HUDEP-2 (cell line): ENCODE results near the gene SNAI1.
A peak's percentile ranks its signal among the peaks of the same experiment; 100 is the strongest.
"Not testable (repeated sequence)": the region's sequence is repeated elsewhere in the genome, so short reads cannot be mapped to it uniquely, and the experiment has no call there.

Experiments
- DNase-seq, 76 experiments: peaks; one replicate each; lab custom pipeline; 2025; ENCODE audit not compliant: unreplicated experiment in 76 of 76; lab: John Stamatoyannopoulos, UW

Gene SNAI1

DNA sequence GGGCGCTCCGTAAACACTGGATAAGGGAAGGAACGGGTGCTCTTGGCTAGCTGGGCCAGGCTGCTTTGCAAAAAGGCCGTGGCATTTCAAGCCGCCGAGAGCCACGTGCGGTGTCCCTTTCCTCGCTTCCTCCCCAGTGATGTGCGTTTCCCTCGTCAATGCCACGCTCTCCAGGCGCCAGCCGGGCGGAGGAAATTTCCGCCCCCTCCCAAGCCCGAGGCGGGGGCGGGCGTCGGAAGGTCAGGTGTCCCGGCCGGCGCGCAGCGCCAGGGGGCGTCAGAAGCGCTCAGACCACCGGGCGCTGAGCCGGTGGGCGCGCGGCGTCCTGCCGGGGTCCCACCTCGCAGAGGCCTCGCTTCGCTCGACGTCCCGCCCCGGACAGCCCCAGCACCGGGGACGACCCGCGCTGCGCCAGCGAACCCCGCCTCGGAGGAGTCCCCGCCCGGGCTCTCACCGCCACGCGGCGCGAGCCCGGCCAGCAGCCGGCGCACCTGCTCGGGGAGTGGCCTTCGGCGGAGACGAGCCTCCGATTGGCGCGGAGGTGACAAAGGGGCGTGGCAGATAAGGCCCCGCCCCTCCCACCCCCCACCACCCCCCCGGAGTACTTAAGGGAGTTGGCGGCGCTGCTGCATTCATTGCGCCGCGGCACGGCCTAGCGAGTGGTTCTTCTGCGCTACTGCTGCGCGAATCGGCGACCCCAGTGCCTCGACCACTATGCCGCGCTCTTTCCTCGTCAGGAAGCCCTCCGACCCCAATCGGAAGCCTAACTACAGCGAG, at the start of gene SNAI1:
SNAI1 (plus strand) TSS at position 635 of the 777 bp plus-strand sequence; CDS start at position 715, 80 bp downstream.
- DNase-seq = peak in 74 of 76 experiments; percentile 17 to 86 (median 72)

GRCh38 chr20:49935746-49936152, 47.0 kb upstream of the SNAI1 start:
- no peak for DNase-seq

DNA sequence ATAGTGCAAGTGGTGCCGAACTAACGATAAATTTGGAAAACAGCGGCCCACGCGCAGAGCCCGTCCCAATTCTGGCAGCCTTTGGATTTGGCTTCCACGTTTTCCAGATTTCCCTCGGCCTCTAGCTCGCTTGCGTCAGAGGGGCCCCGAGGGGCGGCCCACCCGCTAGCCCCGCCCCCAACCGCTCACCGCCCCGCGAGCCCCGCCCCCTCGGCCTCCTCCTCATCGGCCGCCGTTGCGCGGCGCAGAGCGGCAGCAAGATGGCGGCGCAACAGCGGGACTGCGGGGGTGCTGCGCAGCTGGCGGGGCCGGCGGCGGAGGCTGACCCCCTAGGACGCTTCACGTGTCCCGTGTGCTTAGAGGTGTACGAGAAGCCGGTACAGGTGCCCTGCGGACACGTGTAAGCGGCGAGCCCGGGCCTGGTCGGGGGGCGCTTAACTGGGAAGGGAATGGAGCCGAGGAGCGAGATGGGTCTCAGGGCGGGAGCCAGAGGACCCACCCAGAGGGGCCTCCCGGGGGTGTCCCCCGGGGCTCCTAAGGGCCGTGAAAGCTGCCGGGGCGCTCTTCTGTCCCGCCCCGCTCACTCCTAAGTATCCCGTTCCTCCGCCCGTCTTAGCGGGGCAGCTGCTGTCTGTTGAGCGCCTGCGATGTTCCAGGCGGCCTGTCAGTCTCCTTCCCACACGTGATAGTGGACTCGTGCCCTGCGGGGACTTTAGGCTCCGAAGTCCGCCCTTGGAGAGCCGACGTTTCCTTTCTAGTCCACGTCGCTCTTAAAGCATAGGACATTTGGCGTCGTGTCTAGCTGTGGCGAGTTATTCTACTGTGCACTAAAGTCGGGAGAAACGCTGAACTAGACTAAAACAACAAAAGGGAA, 46.4 kb upstream of the SNAI1 start, which contains the start of gene RNF114:
RNF114 (plus strand) TSS at position 245 of the 874 bp plus-strand sequence; CDS start at position 261, 16 bp downstream.
- peak in 73 of 76 experiments; percentile 20 to 91 (median 79) for DNase-seq

DNA sequence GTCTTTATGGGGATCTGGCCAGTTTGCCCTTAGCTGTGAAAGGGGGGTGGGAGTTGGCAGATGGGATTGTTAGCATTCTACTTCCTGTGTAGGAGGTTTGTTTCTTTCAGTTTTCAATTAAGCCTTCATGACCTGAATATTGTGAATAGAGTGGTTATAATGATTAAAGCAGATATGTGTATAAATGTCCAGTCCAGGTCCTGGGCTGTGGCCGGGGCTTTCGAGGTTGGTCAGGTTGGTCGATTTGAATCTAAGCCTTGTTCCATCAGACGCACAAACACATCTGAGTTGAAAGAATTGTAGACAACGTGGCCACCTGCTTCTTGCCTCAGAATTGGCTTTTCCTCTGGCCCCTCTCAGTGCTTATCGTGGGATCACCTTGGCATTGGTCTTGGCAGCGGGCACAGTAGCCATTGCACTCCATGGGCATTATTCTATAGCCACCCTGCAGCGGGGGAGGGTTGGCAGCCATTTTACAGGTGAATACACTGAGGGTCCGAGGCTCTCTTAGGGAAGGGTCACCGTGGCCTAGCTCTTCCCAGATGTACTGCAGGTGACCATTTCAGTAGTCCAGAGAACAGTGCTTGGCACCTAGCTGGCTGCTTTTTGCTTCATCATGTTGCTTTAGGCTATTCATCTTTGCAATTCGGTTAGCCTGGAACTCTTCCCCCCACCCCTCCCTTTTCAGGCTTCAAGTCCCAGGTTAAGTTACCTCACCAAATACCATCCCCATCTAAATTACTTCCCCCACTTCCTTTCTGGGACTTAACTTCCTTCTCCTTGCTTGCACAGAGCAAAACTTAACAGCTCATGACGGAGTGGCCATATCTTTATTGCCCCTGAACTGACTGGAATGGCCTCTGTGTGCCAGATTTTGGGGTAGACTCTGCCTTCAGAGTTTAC, 45.5 kb upstream of the SNAI1 start:
- peak in 9 of 76 experiments; percentile 9 to 41 (median 23) for DNase-seq

DNA sequence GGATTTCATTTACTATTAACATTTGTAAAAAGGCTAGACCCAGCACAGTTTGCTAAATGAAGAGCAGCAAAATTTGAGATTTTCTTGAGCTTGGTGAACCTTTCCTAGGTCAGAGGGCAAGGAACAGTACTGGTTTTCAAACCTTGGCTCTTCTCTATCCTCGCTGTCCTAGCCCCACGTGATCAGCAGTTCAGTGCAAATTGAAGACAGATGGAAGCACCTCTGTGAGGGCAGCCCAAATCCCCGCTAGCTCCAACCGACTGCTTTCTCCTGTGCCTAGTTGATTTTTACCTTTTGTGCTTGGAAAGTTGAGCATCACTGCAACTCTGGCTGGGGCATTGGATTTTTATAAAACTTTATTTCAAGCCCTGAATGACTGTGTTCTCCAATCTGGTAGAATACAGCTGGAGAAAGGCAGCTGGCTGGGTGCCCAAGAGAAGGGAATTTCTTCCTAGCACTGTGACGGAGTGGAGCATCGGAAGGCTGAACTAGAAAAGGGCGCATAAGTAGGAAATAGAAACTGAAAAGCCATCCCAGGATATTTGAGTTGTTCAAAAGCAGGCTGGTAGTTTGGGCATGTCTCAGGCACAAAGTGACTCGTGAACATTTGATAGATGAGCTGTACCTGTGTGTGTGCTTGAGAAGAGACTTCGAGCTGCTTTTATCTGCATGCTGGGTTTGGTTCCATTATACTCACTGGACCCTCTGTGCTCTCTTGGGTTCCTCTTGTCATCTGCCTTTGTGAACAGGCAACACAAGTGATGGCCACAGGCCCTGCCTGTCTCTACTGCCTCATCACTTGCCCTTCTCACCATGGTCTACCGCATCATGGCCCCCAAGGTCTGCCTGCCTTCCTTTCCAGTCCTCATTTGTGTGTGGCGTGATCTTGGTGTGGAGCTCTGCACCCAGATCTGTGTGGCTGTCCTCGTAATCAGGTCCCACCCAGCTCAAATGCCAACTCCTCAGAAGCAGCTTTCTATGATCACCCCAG, 44.3 kb upstream of the SNAI1 start:
- DNase-seq = no peak

DNA sequence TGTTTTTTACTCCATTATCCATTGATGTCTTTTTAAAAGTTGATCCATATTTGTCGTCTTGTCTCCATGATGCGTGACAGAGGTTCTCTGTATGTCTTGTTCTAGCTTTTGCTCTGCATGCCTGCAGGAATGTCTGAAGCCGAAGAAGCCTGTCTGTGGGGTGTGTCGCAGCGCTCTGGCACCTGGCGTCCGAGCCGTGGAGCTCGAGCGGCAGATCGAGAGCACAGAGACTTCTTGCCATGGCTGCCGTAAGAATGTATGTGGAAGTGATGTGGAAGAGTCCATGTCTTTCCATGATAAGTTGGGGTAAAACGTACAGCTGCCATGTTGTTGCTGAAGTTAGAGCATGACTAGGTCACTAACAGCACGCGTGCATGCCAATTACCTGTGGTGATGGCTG, 41.3 kb upstream of the SNAI1 start:
- no peak for DNase-seq

DNA sequence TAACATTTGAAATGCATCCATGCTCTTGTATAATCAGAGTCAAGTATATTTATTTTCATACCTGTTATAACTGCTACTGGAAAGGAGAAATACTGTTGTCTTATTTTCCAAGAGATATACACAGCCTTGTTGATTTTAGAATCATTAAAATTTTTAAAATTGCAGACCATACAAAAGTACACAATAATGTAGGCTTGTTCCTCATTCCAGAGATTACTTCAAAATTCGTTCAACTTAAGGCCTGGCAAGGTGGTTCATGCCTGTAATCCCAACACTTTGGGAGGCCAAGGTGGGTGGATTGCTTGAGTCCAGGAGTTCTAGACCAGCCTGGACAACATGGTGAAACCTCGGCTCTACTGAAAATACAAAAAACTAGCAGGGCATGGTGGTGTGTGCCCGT, 40.5 kb upstream of the SNAI1 start:
- no peak for DNase-seq

- DNase-seq = no peak
Measured at GRCh38 chr20:49942942-49943341, 39.8 kb upstream of the SNAI1 start.

GRCh38 chr20:49945306-49945700, 37.5 kb upstream of the SNAI1 start:
- no peak for DNase-seq

DNA sequence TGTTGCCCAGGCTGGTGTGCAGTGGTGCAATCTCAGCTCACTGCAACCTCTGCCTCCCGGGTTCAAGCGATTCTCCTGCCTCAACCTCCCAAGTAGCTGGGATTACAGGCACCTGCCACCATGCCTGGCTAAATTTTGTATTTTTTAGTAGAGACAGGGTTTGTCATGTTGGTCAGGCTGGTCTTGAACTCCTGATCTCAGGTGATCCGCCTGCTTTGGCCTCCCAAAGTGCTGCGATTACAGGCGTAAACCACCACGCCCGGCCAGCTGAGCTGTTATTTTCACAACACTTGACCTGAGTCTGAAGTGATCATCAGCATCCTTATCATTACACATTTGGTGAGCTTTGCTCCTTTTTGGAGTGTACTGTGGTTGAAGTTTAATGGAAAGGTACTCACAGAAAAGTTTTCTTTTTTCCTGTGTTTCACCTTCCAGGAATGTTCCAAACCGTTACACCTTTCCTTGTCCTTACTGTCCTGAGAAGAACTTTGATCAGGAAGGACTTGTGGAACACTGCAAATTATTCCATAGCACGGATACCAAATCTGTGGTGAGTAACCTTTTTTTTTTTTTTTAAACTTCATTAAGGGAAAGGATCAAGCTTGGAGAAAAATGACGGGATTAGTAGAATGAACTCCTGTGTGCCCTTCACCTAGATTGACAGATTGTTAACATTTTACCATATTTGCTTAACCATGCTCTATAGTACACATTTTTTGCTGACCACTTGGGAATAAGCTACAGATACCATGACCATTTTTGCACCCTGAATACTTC, 36.9 kb upstream of the SNAI1 start:
- DNase-seq = no peak

DNA sequence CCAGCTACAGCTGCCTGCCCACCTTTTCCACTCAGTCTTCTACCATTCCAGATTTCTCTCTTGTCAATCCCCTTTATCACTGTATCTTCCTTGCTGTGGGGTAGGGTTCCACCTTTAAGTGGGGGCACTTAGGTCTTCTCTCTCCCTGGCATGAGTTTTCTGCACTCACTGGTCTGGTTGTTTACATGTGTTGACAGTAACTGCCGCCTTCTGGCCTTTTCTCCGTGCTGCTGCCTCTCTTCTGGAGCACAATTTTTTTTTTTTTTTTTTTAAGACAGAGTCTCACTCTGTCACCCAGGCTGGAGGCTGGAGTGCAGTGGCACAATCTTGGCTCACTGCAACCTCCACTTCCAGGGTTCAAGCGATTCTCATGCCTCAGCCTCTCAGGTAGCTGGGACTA, 34.6 kb upstream of the SNAI1 start:
- DNase-seq = no peak

DNA sequence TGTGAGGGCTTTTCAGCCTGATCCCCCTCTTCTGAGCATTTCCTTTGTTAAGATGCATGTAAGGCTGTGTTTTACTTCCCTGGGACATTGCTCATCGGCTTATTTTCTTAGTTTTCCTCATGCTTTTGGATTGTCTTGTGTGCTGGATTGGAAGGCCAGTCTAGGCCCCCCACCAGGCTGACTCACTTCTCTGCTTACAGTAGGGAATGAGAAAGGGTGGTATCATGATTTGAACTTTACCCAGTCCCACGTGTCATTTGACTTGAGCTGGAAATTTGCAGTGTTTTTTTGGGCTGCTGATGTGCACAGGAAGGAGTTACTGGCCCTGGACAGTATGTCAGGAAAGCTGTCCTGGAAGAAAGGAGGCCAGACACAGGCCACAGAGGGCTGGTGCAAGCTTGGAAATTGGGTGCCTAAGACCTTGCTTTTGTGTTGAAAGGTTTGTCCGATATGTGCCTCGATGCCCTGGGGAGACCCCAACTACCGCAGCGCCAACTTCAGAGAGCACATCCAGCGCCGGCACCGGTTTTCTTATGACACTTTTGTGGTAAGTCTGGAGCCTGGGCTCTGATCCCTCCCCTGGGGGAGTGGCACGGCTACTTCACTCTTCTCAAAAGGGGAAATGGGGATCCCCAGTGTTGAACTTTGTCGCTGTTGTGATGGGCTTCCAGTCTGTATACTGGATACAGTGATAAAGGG, 33.8 kb upstream of the SNAI1 start:
- DNase-seq = no peak

GRCh38 chr20:49951151-49951550, 31.6 kb upstream of the SNAI1 start:
- no peak for DNase-seq

DNA sequence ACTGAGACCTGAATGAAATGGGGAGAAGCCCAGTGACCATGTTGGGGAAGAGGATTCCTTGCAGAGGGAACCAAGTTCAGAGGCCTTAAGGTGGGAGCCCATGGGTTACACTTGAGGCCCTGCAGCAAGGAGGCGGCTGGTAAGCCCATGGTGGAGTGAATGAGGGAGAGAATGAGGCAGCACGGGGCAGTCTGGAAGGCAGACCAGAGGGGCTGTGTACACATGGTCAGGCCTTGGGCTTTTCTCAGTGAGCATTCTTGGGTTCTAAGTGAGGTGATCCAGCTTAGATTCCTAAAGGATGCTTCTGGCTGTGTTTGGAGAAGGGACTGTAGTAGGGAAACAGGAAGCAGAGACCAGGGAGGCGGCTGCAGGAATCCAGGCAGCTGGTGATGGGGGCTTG, 27.6 kb upstream of the SNAI1 start:
- no peak for DNase-seq

GRCh38 chr20:49955830-49956396, 26.9 kb upstream of the SNAI1 start:
- not testable (repeated sequence) for DNase-seq

DNA sequence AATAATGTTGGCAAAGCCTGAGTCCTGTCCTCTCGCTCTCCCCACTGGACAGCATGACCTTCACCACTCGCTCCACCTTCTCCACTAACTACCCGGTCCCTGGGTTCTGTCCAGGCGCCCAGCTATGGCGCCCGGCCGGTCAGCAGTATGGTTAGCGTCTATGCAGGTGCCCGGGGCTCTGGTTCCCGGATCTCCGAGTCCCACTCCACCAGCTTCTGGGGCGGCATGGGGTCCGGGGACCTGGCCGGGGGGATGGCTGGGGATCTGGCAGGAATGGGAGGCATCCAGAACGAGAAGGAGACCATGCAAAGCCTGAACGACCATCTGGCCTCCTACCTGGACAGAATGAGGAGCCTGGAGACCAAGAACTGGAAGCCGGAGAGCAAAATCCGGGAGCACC, 26.1 kb upstream of the SNAI1 start:
- DNase-seq = no peak

- DNase-seq = peak in 10 of 76 experiments; percentile 6 to 50 (median 16)
Measured at GRCh38 chr20:49957089-49957938, 25.5 kb upstream of the SNAI1 start.
